ENCODE measurements around the gene DOK4. TPM values are rescaled to one million over a fixed set of nuclear protein-coding genes. Genes with fewer than 3 reads are reported as not detected.

Gene DOK4
- total RNA-seq, 4 donors from 2014 or later = 2.2 to 3.6 (median 2.9) TPM

DNA sequence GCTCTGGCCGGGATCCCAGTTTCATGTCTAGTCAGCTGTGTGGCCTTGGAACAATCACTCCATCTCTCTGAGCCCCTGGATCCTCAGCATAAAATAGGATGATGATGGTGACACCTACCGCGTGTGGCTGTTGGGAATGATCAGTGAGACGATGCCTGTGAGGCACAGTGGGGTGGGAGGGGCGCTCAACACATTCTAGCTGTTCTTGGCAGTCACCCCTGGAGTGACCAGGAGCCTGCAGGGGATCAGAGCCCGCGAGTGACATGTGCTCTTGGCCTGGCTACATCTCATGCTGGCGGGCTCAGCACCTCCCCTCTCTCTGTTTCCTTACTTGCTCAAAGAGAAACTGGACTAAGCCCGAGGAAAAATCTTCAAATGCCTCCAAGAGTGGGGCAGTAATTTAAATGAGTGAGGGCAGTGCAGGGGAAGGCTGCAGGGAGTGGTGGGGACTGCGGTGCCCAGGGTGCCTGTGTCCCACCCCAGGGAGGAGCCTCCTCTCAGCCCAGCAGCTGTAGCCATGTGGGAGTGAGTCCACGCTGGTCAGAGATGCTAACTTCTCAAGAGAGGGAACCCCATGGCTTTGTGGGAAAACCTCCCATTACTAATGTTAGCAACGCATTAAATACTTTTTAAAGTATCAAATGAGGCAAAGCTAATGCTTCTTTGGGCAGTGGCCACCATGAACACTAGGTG lies 23.1 kb upstream of the DOK4 start:
- ATAC-seq (no peak), DNase-seq (no peak)
- in situ Hi-C loops (cut with MboI; ENCODE audit: low sequenced_read_pairs in 4 of 4) = no loop called here
- no peaks in the 10 kb centered on the region for H3K27me3 ChIP-seq
- H3K27ac ChIP-seq = no peak overlapping the region
- H3K9me3 ChIP-seq = no peaks in the 10 kb centered on the region
- H3K4me3 ChIP-seq = no peak overlapping the region
- intact Hi-C loops (cut with DNase I; ENCODE audit: low total_unique reads) = no loop called here
- no peaks in the 10 kb centered on the region for H3K4me1 ChIP-seq
- no peak for TF ChIP-seq POLR2A (IDR thresholded peaks at IDR 0.05)
- TF ChIP-seq, protein P1, sequence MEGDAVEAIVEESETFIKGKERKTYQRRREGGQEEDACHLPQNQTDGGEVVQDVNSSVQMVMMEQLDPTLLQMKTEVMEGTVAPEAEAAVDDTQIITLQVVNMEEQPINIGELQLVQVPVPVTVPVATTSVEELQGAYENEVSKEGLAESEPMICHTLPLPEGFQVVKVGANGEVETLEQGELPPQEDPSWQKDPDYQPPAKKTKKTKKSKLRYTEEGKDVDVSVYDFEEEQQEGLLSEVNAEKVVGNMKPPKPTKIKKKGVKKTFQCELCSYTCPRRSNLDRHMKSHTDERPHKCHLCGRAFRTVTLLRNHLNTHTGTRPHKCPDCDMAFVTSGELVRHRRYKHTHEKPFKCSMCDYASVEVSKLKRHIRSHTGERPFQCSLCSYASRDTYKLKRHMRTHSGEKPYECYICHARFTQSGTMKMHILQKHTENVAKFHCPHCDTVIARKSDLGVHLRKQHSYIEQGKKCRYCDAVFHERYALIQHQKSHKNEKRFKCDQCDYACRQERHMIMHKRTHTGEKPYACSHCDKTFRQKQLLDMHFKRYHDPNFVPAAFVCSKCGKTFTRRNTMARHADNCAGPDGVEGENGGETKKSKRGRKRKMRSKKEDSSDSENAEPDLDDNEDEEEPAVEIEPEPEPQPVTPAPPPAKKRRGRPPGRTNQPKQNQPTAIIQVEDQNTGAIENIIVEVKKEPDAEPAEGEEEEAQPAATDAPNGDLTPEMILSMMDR (IDR thresholded peaks at IDR 0.05 in 4 of 5, conservative IDR thresholded peaks at IDR 0.05 in 1 of 5) = no peak
- no peaks in the 10 kb centered on the region for H3K36me3 ChIP-seq

DNA sequence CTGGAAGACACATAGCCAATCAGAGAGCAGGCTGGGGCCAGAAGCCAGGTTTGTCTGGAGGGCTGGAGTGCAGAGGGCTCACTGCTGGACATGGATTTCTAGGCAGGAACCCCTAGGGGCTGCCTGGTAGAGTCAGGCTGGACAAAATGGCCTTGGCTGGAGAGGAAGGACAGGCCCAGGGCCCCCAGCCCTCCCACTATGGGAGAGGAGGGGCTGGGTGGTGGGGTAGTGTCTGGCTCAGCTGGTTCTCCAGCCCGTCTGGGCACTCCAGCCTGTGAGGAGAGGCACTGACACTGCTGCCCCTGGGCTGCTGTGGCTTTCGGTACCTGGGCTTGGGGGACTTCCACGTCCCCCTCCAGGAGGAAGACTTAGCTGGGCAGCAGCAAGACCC lies 21.7 kb upstream of the DOK4 start:
- Histone ChIP-seq H3K36me3 (no peaks in the 10 kb centered on the region), H3K27ac (no peak overlapping the region), H3K9me3 (no peaks in the 10 kb centered on the region), H3K27me3 (no peaks in the 10 kb centered on the region), H3K4me1 (no peaks in the 10 kb centered on the region), H3K4me3 (no peak overlapping the region)
- no peak for DNase-seq
- intact Hi-C loops (cut with DNase I; ENCODE audit: low total_unique reads) = no loop called here
- ATAC-seq = no peak
- TF ChIP-seq, protein P1 (IDR thresholded peaks at IDR 0.05 in 4 of 5, conservative IDR thresholded peaks at IDR 0.05 in 1 of 5) = no peak
- TF ChIP-seq POLR2A (IDR thresholded peaks at IDR 0.05) = no peak
- in situ Hi-C loops (cut with MboI; ENCODE audit: low sequenced_read_pairs in 4 of 4) = no loop called here

DNA sequence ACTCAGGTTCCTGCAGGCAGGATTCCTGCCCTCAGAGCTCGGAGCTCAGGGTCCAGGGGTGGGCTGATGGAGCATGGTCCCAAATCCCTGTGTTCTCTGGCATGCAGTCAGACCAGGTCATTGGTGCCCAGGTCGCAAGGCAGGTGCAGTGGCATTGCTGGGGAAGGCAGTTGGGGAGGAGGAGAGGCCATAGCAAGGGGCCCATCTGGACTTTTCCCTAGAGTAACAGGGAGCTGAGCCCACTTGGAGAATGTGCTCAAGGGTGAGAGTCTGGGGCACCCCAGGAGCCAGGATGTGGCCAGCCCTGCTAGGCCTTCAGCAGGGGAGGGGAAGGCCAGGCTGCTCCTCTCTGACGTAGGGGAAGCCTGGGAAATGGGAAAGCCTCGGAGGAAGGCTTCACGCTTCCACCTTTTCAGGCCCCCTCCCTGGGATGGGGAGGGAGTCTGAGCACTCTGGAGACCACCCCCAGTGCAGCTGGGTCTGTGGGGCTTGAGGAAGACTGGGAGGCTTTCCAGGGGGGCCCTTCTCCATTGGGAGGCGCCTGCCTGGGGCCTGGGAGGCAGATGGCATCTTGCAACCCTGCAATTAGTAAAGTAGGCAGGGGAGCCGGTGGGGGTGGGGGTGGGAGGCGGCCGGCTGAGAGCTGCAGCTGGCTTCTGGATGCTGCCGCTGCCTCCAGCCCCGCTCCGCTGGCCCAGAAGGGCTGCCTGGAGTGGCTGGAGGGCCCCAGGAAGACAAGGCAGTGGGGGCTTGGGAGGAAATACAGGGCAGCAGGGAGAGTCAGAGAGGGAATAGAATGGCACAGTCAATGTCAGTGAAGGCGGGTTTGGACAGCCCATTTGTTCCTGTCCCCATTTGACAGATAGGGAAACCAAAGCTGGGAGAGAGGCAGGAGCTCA lies 21.1 kb upstream of the DOK4 start:
- in situ Hi-C loops (cut with MboI; ENCODE audit: low sequenced_read_pairs in 4 of 4) = no loop called here
- H3K27me3 ChIP-seq = no peaks in the 10 kb centered on the region
- H3K4me3 ChIP-seq = no peak overlapping the region
- TF ChIP-seq, protein P1 (IDR thresholded peaks at IDR 0.05 in 4 of 5, conservative IDR thresholded peaks at IDR 0.05 in 1 of 5) = no peak
- no peak for TF ChIP-seq POLR2A (IDR thresholded peaks at IDR 0.05)
- H3K4me1 ChIP-seq = no peaks in the 10 kb centered on the region
- H3K36me3 ChIP-seq = no peaks in the 10 kb centered on the region
- DNase-seq (no peak), ATAC-seq (no peak)
- no peak overlapping the region for H3K27ac ChIP-seq
- intact Hi-C loops (cut with DNase I; ENCODE audit: low total_unique reads) = no loop called here
- no peaks in the 10 kb centered on the region for H3K9me3 ChIP-seq

DNA sequence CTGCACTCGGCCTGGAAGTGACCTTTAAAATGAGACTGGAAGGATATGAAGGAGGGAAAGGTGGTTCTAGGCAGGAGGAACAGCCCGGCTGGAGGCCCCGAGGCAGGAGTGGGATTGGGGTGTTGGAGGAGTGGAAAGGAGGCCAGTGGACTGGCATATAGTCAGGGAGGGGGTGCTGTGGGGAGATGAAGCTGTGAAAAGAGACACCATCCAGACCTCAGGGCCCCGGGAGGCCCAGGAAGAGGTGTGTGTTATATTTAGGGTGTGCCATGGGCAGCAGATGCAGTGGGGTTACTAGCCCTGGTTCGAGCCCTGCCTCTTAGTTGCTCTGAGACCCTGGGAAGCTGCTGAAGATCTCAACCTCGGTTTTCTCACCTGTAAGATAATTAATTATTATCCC lies 18.9 kb upstream of the DOK4 start:
- TF ChIP-seq, protein P1 (IDR thresholded peaks at IDR 0.05 in 4 of 5, conservative IDR thresholded peaks at IDR 0.05 in 1 of 5) = no peak
- TF ChIP-seq POLR2A (IDR thresholded peaks at IDR 0.05) = no peak
- in situ Hi-C loops (cut with MboI; ENCODE audit: low sequenced_read_pairs in 4 of 4) = no loop called here
- no peaks in the 10 kb centered on the region for H3K36me3 ChIP-seq
- H3K27me3 ChIP-seq = no peaks in the 10 kb centered on the region
- ATAC-seq = no peak
- no peak overlapping the region for H3K27ac ChIP-seq
- H3K4me1 ChIP-seq = no peaks in the 10 kb centered on the region
- no peak for DNase-seq
- no peak overlapping the region for H3K4me3 ChIP-seq
- H3K9me3 ChIP-seq = no peaks in the 10 kb centered on the region
- intact Hi-C loops (cut with DNase I; ENCODE audit: low total_unique reads) = no loop called here
